Mucosa of gallbladder (tissue), 1 donor: ENCODE results near the gene PHF2. TPM values are rescaled to one million over a fixed set of nuclear protein-coding genes. Genes with fewer than 3 reads are reported as not detected.

ENCODE experiments used
- DNase-seq: peaks from one replicate; pipeline ENCODE4 v3.0.0-alpha.2; 2020; ENCODE audit warnings: low spot score
- total RNA-seq: library from RNA; stranded (reverse); gene quantifications from one replicate; pipeline ENCODE4 v1.2.1, GENCODE V29; 2021
- donor health status: DM: no; HTN: no; CAD: no.

Gene PHF2
- total RNA-seq, 1 donor from 2014 or later = 31.0 TPM

DNA sequence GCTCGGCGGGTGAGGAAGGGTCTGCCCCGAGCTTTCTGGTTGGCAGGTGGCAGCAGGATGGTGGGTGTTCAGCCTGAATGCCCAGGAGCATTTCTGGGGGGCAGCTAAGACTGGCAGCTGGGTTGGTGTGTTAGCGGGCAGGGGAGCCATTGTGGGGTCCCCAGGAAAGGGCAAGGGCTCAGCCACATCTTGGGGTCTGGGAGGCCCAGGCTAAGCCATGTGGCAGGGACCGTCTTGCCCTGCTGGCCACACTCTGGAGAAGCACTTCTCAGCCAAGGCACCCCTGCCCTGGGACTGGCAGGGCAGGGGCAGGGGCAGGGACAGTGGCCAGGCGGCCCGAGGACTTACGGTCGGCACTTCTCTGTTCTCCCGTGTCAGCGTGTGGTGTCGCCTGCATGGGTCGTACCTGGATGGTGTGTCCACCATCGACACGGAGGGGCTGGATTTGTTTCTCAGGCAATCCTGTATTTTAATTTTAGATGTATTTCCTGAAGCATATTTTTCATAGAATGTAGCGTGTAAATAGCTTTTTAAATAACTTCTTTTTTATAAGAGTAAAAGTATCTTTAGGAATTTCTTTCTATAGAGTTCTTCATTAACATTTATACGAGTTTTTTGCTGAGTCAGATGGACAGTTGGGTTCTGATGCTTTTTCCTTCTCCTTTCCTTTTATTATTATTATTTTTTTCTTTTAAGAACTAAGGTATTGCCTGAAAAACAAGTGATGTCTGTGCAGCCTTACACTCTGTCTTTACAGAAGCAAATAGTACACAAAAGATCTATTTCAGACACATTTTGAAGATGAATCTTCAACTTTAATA is 102.0 kb downstream of the PHF2 start:
- no peak for DNase-seq

DNA sequence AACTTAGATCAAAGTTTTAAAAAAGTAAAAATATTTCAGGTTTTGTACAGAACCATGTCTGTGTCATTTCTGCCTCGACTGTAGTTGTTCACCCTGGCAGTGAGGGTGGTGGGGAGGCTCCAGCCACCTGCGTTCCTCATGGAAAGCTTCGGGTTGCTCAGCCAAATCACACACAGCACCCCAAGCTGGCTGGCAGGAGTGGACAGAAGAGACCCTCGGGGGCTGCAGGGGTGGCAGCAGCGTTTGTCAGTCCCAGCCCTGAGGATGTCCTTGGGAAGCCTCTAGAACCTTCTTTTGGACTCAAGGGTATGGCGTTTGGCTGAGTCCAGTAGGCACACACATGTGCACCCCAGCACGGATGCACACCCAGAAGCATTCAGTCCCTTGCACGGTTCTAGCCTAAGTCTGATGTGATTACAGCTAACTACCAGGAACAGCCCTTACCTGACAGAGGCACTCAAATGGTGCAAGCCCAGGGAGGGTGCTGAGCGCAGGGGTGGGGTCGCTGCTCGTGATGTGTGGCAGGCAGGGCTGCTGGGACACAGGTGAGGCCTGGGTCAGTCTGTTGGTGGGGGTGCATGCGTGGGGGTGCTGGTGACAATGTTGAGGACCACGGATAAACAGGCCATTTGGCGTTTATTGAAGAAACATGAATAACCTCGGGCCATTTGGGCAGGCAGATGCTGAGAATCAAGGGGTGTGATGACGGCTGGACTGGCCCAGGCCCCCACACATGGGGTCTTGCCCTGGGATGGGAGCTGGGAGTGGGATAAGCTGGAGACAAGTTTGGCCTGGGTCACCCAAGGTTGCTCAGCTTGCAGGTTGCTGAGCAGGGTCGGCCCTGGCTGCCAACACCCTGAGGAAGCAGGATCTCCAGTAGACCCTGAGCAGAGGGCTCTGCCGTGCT is 103.4 kb downstream of the PHF2 start:
- peak; percentile 9 for DNase-seq

DNA sequence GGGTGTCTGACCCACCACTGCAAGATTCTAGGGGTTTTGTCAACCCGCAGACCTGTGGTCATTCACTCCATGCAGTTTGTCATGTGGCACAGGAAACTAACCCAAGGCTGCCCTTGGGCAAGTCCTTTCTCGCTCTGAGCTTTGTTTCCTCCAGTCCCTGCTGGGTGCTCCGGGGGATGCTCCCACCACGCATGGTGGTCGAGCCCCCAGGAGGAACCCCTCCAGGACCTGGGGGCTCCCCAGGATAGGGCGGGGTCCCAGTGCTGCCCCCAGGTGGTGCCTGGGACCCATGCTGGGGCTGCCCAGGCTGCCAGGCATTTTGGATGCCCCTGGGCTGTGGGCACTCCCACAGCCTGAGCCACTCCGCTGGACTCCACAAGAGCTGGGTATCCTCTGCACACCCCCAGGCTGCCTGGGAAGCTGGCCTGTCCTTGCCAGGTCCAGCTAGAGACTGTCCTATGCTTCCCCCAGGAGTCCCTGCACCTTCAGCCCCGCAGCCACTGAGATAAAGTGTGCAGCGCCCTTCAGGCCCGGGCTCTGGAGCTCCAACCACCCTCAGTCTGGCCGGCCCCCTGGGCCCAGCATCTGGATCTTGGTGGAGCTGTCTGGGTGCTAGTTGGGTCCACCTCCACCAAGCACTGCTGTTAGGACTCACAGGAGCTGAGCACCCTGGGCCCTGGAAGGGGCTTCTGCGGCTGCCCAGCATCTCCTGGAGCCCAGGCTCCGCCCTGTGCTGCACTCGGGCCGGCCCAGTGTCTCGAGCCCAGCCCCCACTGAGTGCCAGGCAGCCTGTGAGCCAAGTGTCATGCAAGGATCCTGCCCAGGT is 104.3 kb downstream of the PHF2 start:
- DNase-seq = peak; percentile 8

DNA sequence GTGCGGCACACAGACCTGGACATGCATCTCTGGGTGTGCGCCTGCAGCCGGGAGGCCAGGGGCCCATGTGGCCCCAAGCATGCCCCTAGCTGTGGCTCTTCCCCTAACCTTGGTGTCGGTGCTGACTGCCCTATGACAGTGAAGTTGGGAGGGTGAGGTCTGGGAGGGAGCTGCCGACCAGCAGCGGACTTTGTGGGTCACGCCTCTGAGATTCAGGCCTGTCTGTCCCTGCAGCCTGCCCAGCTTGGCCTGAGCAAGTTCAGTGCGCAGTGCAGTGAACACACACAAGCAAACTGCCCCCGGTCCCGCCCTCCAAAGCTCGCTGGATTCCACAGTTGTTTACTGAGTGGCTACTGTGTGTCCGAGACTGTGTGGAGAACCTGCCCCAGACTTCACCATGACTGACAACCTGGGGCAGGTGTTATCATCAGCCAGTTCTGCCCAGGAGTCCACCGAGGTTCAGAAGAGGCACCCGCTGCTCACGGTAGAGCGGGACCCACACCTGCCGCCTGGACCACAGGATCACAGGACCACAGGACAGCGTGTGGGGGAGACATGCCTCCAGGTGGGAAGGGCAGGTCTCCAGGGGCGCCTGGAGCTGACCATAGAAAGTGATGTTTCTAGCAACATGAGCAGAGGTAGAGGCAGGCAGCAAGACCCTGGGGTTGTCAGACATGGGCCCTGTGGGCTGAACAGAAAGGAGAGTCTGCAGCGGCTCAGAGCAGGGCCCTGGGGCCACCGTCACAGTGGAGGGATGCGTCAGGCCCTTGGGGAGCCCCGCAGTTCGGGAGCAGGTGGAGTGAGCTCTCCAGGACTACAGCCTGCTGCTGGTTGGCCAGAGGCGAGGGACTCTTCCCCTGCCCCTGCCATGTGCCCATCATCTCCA is 105.1 kb downstream of the PHF2 start:
- DNase-seq = peak; percentile 8

DNA sequence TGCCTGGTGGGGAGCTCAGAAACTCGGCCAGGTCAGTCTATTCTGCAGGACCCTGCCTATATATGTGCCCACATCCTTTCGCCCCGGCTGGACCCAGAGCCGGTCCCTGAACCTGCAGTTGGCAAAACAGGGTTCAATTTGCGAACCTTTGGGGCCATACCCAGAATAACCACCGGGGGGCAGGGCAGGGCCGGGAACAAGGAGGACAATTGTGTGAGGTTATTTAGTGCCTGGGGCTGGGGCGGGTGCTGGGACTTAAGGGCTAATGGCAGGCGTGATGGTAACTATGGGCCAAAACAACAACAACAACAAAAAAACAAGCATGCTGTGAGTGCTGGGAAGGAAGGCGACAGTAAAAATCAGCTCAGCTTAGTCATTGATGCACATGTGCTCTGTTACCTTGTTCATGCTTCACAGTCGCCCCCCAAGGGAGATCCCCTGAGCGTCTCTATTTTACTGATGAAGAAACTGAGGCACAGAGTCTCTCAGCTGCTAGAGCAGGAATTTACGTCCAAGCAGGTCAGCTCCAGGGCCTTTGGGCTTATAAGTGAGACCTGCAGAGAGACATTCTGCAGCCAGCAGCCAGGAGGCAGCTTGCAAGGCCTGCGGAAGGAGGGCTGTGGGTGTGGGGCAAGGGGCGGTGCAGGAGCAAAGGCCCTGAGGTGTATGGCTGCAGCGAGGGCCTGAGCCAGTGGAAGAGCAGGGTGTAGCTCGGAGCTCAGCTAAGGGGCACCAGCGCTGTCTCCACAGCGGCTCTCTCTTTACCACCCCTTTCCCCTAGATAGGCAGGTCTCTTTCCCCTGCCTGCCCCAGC is 106.0 kb downstream of the PHF2 start:
- peak; percentile 47 for DNase-seq

DNA sequence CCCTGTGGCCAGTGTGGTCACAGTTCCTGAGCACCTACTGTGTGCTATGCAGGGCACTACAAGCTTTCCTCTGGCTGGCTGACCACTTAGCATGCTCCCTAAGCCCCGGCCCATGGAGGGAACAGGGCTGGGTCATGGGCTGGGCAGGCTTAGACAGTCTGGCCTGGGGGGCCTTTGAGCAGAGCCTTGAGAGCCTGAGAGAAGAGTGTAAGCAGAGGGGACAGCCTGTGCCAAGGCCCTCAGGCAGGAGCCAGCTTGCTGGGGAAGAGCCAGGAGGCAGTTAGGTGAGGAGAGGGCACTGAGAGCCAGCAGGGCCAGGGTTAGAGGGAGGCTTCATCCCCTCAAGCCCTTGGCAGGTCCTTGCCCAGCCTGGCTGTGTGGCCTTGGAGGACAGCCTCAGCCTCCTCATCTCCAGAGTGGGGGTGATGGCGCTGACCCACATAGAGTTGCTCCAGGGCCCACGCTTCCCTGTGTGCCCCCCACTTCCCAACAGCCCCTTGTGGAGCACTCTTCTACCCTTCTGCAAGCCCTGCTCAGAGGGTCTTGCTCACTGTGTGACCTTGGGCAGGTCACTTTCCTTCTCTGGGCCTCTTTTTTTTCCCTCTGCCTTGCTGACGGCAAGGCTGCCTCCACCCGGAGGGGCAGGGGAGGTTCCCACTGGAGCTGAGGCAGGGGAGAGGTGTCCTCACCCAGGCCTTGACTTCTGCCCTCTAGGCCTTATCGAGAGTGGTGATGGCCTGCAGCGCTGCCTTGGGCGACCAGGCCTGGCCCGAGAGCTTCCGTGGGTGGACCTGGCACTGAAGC is 107.1 kb downstream of the PHF2 start:
- peak; percentile 7 for DNase-seq

DNA sequence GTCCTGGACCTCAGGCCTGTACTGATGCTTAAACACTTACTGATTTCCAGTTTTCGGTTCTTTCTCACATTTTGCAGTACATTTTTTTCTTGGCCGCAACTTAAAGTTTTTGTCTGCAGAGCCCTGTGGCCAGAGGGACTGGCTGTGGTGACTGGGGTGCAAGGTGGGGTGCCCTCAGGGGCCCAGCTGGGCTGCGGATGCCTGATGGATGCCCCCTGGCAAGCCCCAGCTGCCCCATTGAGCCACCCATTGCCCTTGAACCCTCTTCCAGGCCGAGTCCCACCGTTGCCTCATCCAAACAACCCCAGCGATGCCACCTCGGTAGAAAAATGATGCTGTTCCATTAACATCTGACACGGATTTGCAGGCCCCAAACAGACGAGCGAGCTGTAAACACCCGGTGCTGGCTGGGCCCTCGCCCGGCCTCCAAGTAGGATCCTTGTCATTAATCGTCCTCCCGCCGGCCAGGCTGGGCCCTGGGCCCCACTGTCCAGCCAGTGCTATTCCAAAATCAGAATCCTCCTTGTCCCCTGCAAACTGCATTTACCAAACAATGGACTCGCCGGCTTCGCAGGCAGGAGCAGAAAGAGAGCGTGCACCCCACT is 107.9 kb downstream of the PHF2 start:
- DNase-seq = peak; percentile 9

DNA sequence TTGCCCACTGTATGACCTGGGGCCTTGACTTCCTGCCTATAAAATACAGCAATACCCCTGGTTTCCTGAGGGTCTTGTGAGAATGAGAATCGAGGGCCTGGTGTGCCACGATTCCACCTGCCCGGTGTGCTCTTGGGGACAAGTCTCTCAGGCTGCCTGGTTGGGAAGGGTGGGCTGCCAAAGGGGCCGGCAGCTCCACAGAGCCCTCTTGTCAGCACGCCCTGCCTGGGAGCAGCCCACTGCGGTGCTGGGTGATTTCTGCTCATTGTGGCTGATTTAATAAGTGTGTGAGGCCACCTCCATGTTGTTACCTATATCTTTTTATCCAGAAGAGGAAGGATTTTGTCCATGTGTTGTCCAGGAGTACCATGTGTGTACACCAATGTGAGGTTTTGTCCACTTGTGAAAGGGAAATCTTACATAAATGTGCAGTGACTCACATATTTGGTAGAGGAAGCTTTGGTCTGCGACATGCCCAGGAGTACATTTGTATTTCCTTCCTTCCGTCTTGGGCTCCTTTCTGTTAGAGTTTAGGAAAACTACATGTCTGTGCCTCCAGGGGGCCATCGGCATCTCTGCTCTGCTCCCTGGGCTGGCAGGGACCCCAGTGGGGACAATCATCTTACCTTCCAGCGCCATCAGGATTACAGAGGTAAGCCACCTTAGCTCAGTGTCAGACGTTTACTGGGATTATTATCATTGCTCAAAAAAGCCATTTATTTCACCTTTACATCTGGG is 108.6 kb downstream of the PHF2 start:
- DNase-seq = peak; percentile 5

DNA sequence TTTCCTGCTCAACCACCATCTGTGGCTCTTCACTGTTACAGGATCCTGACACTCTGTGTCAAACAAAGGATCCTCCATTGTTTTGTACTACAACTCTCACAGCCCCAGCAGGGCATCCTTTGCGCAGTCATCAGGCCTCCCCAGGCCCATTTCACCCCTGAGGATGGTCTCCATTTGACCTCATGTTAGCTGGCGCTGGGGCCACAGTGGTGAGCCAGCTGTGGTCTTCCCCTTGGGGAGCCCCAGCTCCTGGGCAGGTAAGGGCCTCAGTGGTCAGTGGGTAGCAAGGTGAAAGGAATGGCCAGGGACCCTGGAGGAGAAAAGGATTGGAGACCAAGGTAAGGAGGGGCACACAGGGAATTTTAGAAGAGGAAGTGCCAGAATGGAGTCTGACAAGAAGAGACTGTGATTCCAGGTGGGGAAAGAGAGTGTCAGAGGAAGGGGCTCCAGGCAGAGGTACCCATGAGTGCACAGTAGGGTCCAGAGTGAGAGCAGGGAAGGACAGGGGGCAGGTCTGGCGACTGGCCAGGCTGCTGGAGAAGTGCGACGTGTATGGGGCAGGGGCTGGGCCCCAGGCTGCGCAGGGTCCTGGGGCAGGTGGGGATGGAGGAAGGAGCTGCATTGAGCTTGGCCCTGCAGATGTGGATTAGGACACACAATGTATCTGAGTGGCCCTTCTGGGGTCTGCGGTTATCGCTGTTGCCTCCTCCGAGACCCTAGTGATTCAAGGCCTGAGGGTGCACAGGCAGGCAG is 109.9 kb downstream of the PHF2 start:
- DNase-seq = peak; percentile 5

DNA sequence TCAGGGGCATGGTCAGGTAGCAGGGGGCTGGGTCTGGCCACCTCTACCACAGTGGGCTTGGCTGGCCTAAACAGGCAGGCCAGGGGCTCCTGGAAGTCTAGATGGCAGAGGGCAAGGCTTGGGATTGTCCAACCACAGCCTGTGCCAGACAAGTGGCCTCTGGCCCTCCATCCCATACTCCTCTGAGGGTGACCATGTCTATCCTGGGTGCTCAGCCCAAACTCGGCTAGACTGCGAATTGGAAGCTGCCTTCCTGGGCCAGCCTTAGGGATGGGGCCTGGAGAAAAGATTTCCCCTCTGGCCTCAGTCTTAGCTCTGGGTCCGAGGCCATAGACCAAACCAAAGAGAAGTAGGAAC is 110.5 kb downstream of the PHF2 start:
- peak; percentile 1 for DNase-seq

DNA sequence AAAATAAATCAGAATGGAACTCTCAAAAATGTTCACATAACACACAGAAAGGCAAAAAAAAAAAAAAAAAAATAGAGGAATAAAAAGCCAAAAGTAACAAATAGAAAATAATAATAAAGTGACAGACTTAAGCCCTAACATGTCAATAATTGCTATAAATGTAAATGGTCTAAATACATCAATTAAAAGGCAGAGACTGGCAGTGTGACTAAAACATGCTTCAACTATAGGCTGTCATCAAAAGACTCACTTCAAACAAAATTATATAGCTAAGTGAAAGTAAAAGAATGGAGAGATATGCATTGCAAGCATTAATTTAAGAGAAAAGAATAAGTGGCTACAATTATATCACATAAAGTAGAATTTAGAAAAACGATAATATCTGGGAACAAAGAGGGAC is 114.2 kb downstream of the PHF2 start:
- no peak for DNase-seq

DNA sequence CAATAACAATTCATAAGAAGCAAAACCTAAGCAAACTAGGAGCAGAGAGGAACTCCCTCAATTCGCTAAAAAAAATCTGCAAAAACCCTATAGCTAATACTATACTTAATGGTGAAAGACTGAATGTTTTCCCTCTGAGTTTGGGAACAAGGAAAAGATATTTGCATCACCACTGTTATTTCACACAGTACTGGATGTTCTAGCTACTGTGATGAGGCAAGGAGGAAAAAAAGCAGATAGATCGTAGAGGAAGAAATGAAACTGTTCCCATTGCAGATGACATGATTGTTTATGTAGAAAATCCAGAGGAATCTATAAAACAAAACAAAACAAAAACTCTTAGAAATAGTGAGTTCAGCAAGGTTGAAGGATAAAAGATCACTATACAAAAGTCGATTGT is 116.7 kb downstream of the PHF2 start:
- no peak for DNase-seq

DNA sequence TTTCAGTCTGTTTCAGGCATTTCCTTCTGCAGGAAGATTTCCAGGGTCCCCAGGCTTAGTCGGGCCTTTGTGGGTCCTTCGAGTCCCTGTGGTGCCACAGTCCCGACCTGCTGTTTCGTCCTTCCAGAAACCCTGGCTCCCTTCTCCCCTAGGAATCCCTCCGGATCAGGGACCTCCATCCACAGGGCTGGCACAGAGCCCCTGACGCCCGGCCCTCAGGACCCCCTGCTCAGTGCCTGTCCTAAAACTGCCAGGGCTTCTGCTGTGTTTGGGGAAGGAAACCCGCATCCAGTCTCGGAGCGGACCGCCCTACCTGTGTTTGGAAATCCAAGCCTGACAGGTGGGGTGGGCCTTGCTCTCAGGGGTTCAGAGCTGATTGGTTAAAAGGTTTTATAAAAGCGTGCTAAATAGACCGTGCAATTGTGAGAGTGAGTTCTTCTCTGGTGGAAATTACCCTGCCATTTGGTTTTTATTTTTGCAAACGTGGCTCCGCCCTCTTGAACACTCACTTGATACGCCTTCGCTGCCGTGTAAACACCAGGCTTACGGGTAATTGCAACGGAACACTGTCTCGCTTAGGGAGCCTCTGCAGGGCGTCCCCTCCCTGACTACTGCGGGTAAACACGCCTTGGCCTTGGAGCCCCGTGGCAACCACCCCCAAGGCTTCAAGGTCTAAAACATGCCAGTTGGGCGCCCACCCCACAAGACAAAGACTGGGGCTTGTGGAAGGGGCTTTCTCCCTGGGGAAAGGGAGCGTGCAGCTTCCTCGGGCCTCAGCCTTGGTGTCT is 121.2 kb downstream of the PHF2 start:
- DNase-seq = no peak

DNA sequence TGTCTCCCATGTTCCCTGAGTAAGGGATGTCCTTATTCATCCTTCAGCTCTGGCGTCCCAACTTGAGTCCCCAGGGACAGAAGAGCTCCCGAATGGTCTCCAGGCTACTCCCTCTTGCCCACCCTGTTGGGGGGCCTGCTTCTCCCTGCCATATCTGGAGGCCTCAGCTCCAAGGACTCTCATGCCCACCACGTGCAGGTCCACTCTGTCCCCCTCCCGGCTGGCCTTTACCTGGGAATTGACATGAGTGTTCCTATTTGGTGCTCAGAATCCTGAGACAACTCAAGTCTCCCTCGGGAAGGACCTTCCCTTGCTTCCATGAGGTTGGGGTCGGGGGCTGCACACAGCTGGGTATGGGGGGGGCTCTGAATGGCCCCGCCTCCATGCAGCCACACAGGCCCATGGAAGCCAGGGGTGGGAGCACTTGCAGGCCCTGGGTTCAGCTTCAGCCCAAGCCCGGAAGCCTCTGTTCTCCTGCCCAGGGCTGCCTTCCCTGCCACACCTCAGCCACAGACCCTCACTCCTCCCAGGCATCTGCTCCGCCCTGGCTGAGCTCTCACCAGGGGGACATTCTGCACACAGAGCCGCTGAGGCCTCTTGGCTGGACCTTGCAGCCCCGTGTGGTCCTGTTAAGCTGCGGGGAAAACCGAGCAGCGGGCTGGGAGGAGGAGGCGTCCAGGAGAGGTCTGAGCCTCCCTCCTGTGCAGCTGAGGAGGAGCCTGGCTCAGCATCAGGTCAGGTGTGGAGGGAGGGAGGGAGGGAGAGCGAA is 121.9 kb downstream of the PHF2 start:
- no peak for DNase-seq

DNA sequence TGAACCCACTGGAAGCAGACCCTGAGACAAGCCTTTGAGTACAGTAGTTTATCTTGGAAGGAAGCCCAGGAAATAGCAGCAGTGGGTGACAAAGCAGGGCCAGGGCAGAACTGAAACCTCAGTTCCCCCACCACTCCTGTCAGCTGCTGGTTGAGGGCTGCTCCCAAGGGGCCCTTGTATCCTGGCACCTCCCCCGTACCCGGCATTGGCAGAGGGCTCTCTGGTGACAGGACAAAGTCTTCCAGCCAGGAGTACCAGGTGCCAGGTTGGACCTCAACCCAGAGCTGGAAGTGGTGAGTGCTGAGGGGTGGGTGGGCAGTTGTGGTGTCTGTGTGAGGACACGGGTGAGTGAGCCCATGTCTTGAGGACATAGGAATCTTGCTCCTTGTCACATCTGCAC is 123.3 kb downstream of the PHF2 start:
- DNase-seq = no peak
